HEK293 (cell line): ENCODE measurements around the gene SLC8A2.

Experiments
- CTCF ChIA-PET: fragments of 350-600 bp; formaldehyde crosslinking; extraction: SDS; loops from one replicate; lab custom pipeline; 2021; ENCODE audit warnings: antibody characterized with exemption; lab: Yijun Ruan, JAX
- POLR2A ChIA-PET: fragments of 300-600 bp; formaldehyde crosslinking; extraction: SDS; loops from one replicate; lab custom pipeline; 2020; ENCODE audit warnings: antibody characterized with exemption, inconsistent platforms; lab: Yijun Ruan, JAX
- H3K27ac ChIP-seq: fragments of 200-500 bp; sonication (Bioruptor generic); 2 replicates; pipeline ENCODE4 v1.5.1; 2014; ENCODE audit warnings: low read depth, low read length, control low read depth, inconsistent platforms; ENCODE audit errors: extremely low read depth
- H3K36me3 ChIP-seq, 2 experiments: fragments of 200-500 bp in 1 of 2; sonication (Bioruptor generic) in 1 of 2; 1 replicate in 1 of 2; 2 replicates in 1 of 2; pipeline ENCODE4 v1.5.1; 2014 to 2017; ENCODE audit warnings: inconsistent platforms in 2 of 2, low read length in 2 of 2; ENCODE audit not compliant: control insufficient read depth in 2 of 2, insufficient read depth in 1 of 2
- H3K4me1 ChIP-seq: fragments of 200-500 bp; sonication (Bioruptor generic); 2 replicates; pipeline ENCODE4 v1.5.1; 2014; ENCODE audit warnings: mild to moderate bottlenecking, low read length, inconsistent platforms; ENCODE audit not compliant: control insufficient read depth, insufficient read depth
- H3K4me3 ChIP-seq: 2 replicates; pipeline ENCODE4 v1.5.1; 2011; ENCODE audit warnings: low read depth, mild to moderate bottlenecking, control low read depth, low read length, moderate library complexity
- H3K9me3 ChIP-seq: fragments of 200-500 bp; sonication (Bioruptor generic); 2 replicates; pipeline ENCODE4 v1.5.1; 2014; ENCODE audit warnings: low read depth, low read length, inconsistent platforms; ENCODE audit not compliant: control insufficient read depth, insufficient read depth
- BCL6B ChIP-seq: fragments of 450-650 bp; formaldehyde crosslinking; IDR thresholded peaks from 2 replicates; pipeline ENCODE4 v1.5.1; 2017; ENCODE audit warnings: missing biosample characterization, missing genetic modification characterization
- GLIS1 ChIP-seq: fragments of 450-650 bp; formaldehyde crosslinking; IDR thresholded peaks from 2 replicates; pipeline ENCODE4 v1.5.1; 2016; ENCODE audit warnings: missing biosample characterization, missing genetic modification characterization
- GLIS2 ChIP-seq: fragments of 450-650 bp; formaldehyde crosslinking; IDR thresholded peaks from 2 replicates; pipeline ENCODE4 v1.5.1; 2016; ENCODE audit warnings: missing biosample characterization, missing genetic modification characterization
- PRDM4 ChIP-seq: fragments of 450-650 bp; formaldehyde crosslinking; IDR thresholded peaks from 2 replicates; pipeline ENCODE4 v1.5.1; 2017; ENCODE audit warnings: missing biosample characterization, missing genetic modification characterization
- SALL2 ChIP-seq: fragments of 450-650 bp; formaldehyde crosslinking; IDR thresholded peaks from 2 replicates; pipeline ENCODE4 v1.5.0; 2017; ENCODE audit warnings: missing biosample characterization, mild to moderate bottlenecking, missing genetic modification characterization, borderline replicate concordance
- SETDB1 ChIP-seq: IDR thresholded peaks from one replicate; pipeline ENCODE4 v1.6.1; 2017; ENCODE audit warnings: mild to moderate bottlenecking, low read length, moderate library complexity, mixed read lengths; ENCODE audit not compliant: insufficient read length
- YY2 ChIP-seq: fragments of 450-650 bp; formaldehyde crosslinking; IDR thresholded peaks from 2 replicates; pipeline ENCODE4 v1.5.1; 2016; ENCODE audit warnings: missing biosample characterization, missing genetic modification characterization
- ZBTB8A ChIP-seq: fragments of 450-650 bp; formaldehyde crosslinking; IDR thresholded peaks from 2 replicates; pipeline ENCODE4 v1.5.1; 2016; ENCODE audit warnings: missing biosample characterization, missing genetic modification characterization
- ZFP37 ChIP-seq: fragments of 450-650 bp; formaldehyde crosslinking; IDR thresholded peaks from 2 replicates; pipeline ENCODE4 v1.5.1; 2016; ENCODE audit warnings: missing biosample characterization, missing genetic modification characterization
- ZNF223 ChIP-seq: fragments of 450-650 bp; formaldehyde crosslinking; IDR thresholded peaks from 2 replicates; pipeline ENCODE4 v1.5.1; 2016; ENCODE audit warnings: missing biosample characterization, missing genetic modification characterization
- ZNF292 ChIP-seq: fragments of 450-650 bp; formaldehyde crosslinking; IDR thresholded peaks from 2 replicates; pipeline ENCODE4 v1.5.1; 2016; ENCODE audit warnings: low read depth, missing biosample characterization, missing genetic modification characterization, borderline replicate concordance
- ZNF324 ChIP-seq: fragments of 450-650 bp; formaldehyde crosslinking; IDR thresholded peaks from 2 replicates; pipeline ENCODE4 v1.5.1; 2016; ENCODE audit warnings: missing biosample characterization, missing genetic modification characterization
- ZNF362 ChIP-seq: fragments of 450-650 bp; formaldehyde crosslinking; IDR thresholded peaks from 2 replicates; pipeline ENCODE4 v1.5.1; 2016; ENCODE audit warnings: missing biosample characterization, missing genetic modification characterization
- ZNF391 ChIP-seq: fragments of 450-650 bp; formaldehyde crosslinking; IDR thresholded peaks from 2 replicates; pipeline ENCODE4 v1.5.1; 2016; ENCODE audit warnings: low read depth, missing biosample characterization, missing genetic modification characterization, borderline replicate concordance
- ZNF398 ChIP-seq: fragments of 450-650 bp; formaldehyde crosslinking; IDR thresholded peaks from 2 replicates; pipeline ENCODE4 v1.5.1; 2017; ENCODE audit warnings: missing biosample characterization, missing genetic modification characterization
- ZNF529 ChIP-seq: fragments of 450-650 bp; formaldehyde crosslinking; IDR thresholded peaks from 2 replicates; pipeline ENCODE4 v1.5.1; 2017; ENCODE audit warnings: missing genetic modification characterization, missing biosample characterization; ENCODE audit not compliant: insufficient replicate concordance
- ZNF747 ChIP-seq: fragments of 450-650 bp; formaldehyde crosslinking; IDR thresholded peaks from 2 replicates; pipeline ENCODE4 v1.5.1; 2016; ENCODE audit warnings: missing biosample characterization, missing genetic modification characterization
- ZNF777 ChIP-seq: fragments of 450-650 bp; formaldehyde crosslinking; IDR thresholded peaks from 2 replicates; pipeline ENCODE4 v1.5.1; 2017; ENCODE audit warnings: missing biosample characterization, missing genetic modification characterization, borderline replicate concordance
- ZSCAN5A ChIP-seq: fragments of 450-650 bp; formaldehyde crosslinking; IDR thresholded peaks from 2 replicates; pipeline ENCODE4 v1.5.1; 2016; ENCODE audit warnings: missing biosample characterization, missing genetic modification characterization
- TF ChIP-seq, protein P1 (sequence below): fragments of 450-650 bp; formaldehyde crosslinking; IDR thresholded peaks from 2 replicates; pipeline ENCODE4 v1.5.1; 2016; ENCODE audit warnings: missing biosample characterization, missing genetic modification characterization, low read depth

SLC8A2 gene

DNA sequence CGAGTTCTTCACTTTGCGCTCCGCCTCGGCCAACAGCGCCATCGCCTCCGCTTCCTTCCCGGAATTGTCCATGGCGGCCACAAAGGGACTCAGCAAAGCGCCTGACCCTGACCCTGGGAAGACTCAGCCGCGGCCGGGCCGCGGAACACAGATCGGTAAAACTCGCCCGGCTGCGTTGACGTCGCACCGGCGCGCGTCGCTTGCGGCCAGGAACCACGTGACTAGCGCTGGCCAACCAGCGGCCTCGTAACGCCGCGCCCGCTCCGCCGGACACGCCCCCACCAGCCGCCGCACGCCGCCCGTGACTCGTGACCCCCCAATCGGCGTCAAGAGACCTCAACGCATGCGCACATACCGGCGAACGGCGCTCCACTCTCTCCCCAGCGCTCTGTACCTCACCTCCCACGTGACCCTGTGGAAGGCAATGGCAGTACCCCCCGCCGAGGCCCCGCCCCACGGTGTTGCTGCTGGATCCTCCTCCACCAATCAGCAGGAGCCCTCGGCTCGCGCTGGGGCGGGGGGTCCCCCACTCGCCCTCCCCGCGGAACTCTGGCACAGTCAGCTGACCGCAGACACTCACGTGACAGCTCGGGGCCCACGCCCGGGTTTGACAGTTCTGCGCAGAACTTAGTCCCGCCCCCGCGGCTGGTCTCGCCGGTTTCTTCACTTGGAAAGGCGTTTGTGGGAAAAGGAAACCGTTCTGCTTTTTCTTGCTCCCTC is 43.3 kb upstream of the SLC8A2 start, which contains the start of gene NAPA (continued):
- no peak for TF ChIP-seq ZNF223 (tag by site-specific recombination)
- peak; percentile 100 for TF ChIP-seq GLIS2
- no peak for TF ChIP-seq SETDB1
- peak; percentile 99 for TF ChIP-seq GLIS1 (tag by site-specific recombination)
- no peak for TF ChIP-seq ZBTB8A
- no peak for TF ChIP-seq ZNF292 (tag by site-specific recombination)
- peak; percentile 84; the same call in 1 of the 2 replicates for TF ChIP-seq ZNF324 (tag by site-specific recombination)
- no peak for TF ChIP-seq SALL2 (tag by site-specific recombination)
- peak; percentile 86 for TF ChIP-seq ZNF398 (tag by site-specific recombination)

GRCh38 chr19:47514151-47514868 is 42.6 kb upstream of the SLC8A2 start:
- H3K27ac ChIP-seq, result peak overlapping the region; percentile 73
- CTCF ChIA-PET, result interaction anchor here (0.6 to 2.8 kb wide), 5 partner anchors 12 to 974 kb away, joined by 3 to 14 read pairs (median 4); partner anchors contain the start of gene KPTN
- peak overlapping the region; percentile 75 for H3K4me3 ChIP-seq
- peaks cover 0 to 17% of the 10 kb centered on the region in 2 experiments; a peak in 1 of 3 replicates for H3K36me3 ChIP-seq
- POLR2A ChIA-PET, result interaction anchor here (0.6 to 2.0 kb wide), 3 partner anchors 29 to 86 kb away, joined by 3 to 7 read pairs (median 5); no protein-coding TSS in a partner anchor
- H3K9me3 ChIP-seq, result no peaks in the 10 kb centered on the region
- peaks cover 17% of the 10 kb centered on the region for H3K4me1 ChIP-seq
- TF ChIP-seq YY2 (0 out of 2 replicates have a peak, but pooled peaks have one; percentile 38), ZNF391 (tag by site-specific recombination) (0 out of 2 replicates have a peak, but pooled peaks have one; percentile 11), ZNF777 (tag by site-specific recombination) (no peak), ZFP37 (tag by site-specific recombination) (0 out of 2 replicates have a peak, but pooled peaks have one; percentile 26), ZNF529 (tag by site-specific recombination) (no peak), PRDM4 (tag by site-specific recombination) (no peak), ZNF747 (no peak), ZSCAN5A (no peak), ZNF362 (tag by site-specific recombination) (no peak), BCL6B (tag by site-specific recombination) (no peak)
- TF ChIP-seq, protein P1, sequence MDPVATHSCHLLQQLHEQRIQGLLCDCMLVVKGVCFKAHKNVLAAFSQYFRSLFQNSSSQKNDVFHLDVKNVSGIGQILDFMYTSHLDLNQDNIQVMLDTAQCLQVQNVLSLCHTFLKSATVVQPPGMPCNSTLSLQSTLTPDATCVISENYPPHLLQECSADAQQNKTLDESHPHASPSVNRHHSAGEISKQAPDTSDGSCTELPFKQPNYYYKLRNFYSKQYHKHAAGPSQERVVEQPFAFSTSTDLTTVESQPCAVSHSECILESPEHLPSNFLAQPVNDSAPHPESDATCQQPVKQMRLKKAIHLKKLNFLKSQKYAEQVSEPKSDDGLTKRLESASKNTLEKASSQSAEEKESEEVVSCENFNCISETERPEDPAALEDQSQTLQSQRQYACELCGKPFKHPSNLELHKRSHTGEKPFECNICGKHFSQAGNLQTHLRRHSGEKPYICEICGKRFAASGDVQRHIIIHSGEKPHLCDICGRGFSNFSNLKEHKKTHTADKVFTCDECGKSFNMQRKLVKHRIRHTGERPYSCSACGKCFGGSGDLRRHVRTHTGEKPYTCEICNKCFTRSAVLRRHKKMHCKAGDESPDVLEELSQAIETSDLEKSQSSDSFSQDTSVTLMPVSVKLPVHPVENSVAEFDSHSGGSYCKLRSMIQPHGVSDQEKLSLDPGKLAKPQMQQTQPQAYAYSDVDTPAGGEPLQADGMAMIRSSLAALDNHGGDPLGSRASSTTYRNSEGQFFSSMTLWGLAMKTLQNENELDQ, result no peak
